Ishikawa (cell line): ENCODE data around the gene MERTK.

Source experiments
- CEBPB ChIP-seq: IDR thresholded peaks from 2 replicates; pipeline ENCODE4 v1.6.1; 2012
- CREB1 ChIP-seq: IDR thresholded peaks from 2 replicates; pipeline ENCODE4 v1.6.1; 2012; ENCODE audit warnings: low read depth
- EGR1 ChIP-seq: IDR thresholded peaks from 2 replicates; pipeline ENCODE4 v1.6.1; 2012
- EP300 ChIP-seq: IDR thresholded peaks from 2 replicates; pipeline ENCODE4 v1.6.1; 2012; ENCODE audit warnings: borderline replicate concordance
- RAD21 ChIP-seq: IDR thresholded peaks from 2 replicates; pipeline ENCODE4 v1.6.1; 2012; ENCODE audit warnings: low read depth
- REST ChIP-seq: IDR thresholded peaks from 2 replicates; pipeline ENCODE4 v1.6.1; 2012; ENCODE audit warnings: low read depth, mild to moderate bottlenecking
- TAF1 ChIP-seq: IDR thresholded peaks from 2 replicates; pipeline ENCODE4 v1.6.1; 2012; ENCODE audit warnings: low read depth, mild to moderate bottlenecking
- USF1 ChIP-seq: IDR thresholded peaks from 2 replicates; pipeline ENCODE4 v1.6.1; 2012
- YY1 ChIP-seq: IDR thresholded peaks from 2 replicates; pipeline ENCODE4 v1.6.1; 2012; ENCODE audit warnings: low read depth
- ZBTB7A ChIP-seq: IDR thresholded peaks from 2 replicates; pipeline ENCODE4 v1.6.1; 2012; ENCODE audit warnings: low read depth
- TF ChIP-seq, protein P1 (sequence below): IDR thresholded peaks from 2 replicates; pipeline ENCODE4 v1.6.1; 2012

DNA sequence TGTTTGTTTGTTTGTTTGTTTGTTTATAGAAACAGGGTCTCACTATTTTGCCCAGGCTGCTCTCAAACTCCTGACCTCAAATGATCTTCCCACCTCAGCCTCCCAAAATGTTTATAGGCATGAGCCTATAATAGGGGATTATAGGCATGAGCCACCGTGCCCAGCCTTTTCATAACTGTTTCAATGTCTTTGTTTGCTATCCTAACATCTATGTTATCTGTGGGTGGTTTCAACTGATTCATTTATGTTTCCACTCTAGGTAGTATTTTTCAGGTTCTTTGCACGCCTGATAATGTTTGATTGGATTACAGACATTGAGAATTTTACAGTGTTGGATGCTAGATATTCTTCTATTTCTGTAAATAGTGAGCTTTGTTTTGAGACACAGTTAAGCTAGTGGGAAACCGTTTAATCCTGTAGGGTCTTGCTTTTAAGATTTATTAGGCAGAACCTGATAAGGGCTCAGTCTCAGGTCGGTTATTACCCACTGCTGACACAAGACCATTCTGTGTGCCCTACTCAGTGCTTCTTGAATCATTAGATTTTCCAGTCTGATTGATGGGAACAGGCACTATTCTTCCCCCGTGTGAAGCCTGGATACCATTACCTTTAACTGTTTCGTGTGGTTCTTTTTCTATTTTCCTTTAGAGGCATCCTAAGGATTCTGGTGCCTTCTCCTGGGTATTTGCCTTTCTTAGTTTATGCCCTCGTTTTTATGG lies 80.2 kb downstream of the MERTK start:
- TF ChIP-seq EP300 (no peak), YY1 (no peak), REST (no peak), USF1 (no peak), EGR1 (no peak), CREB1 (no peak), ZBTB7A (no peak), TAF1 (no peak), RAD21 (no peak), CEBPB (no peak)
- TF ChIP-seq, protein P1, sequence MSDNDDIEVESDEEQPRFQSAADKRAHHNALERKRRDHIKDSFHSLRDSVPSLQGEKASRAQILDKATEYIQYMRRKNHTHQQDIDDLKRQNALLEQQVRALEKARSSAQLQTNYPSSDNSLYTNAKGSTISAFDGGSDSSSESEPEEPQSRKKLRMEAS = no peak
